Activated CD4-positive, alpha-beta T cell treated with anti-CD3 and anti-CD28 coated beads, Interleukin-2, amount 50 U/mL, for 16 hours (primary cell): Measurements from ENCODE around the gene EDDM3A.
A peak's percentile ranks its signal among the peaks of the same experiment; 100 is the strongest.
"Not testable (repeated sequence)": the region's sequence is repeated elsewhere in the genome, so short reads cannot be mapped to it uniquely, and the experiment has no call there.

Source experiments
- DNase-seq: peaks from one replicate; pipeline ENCODE4 v3.0.0-alpha.2; 2020

The EDDM3A gene

GRCh38 chr14:20733684-20734429, 11.8 kb upstream of the EDDM3A start:
- no peak for DNase-seq

- DNase-seq: no peak
These were observed 11.3 kb upstream of the EDDM3A start for GRCh38 chr14:20734430-20734806.

- not testable (repeated sequence) for DNase-seq
These were observed 7.4 kb upstream of the EDDM3A start for GRCh38 chr14:20738292-20738691.

GRCh38 chr14:20742132-20742531, 3.6 kb upstream of the EDDM3A start:
- DNase-seq: no peak

- DNase-seq: no peak
These were observed 2.1 kb upstream of the EDDM3A start for GRCh38 chr14:20743556-20743955.

GRCh38 chr14:20746566-20746965, 879 bp downstream of the EDDM3A start:
- no peak for DNase-seq

GRCh38 chr14:20748439-20748838, 2.8 kb downstream of the EDDM3A start:
- DNase-seq: no peak

GRCh38 chr14:20750194-20750593, 4.5 kb downstream of the EDDM3A start:
- DNase-seq: peak; percentile 37

GRCh38 chr14:20751963-20752562, 6.4 kb downstream of the EDDM3A start:
- no peak for DNase-seq

GRCh38 chr14:20754308-20754707, 8.6 kb downstream of the EDDM3A start:
- no peak for DNase-seq

GRCh38 chr14:20755037-20755436, 9.3 kb downstream of the EDDM3A start:
- DNase-seq: no peak

- peak; percentile 20 for DNase-seq
These were observed 12.3 kb downstream of the EDDM3A start for GRCh38 chr14:20757965-20758364.

- DNase-seq: not testable (repeated sequence)
These were observed 13.8 kb downstream of the EDDM3A start for GRCh38 chr14:20759465-20759864.

GRCh38 chr14:20760950-20761349, 15.3 kb downstream of the EDDM3A start:
- no peak for DNase-seq

GRCh38 chr14:20768593-20768892, 22.9 kb downstream of the EDDM3A start:
- no peak for DNase-seq

- DNase-seq: no peak
These were observed 23.7 kb downstream of the EDDM3A start for GRCh38 chr14:20769421-20769820.

GRCh38 chr14:20772650-20773049, 27.0 kb downstream of the EDDM3A start:
- no peak for DNase-seq

- DNase-seq: no peak
These were observed 28.7 kb downstream of the EDDM3A start for GRCh38 chr14:20774258-20774824.

GRCh38 chr14:20775043-20775442, 29.4 kb downstream of the EDDM3A start:
- DNase-seq: no peak

GRCh38 chr14:20775901-20776300, 30.2 kb downstream of the EDDM3A start:
- no peak for DNase-seq

GRCh38 chr14:20781803-20782202, 36.1 kb downstream of the EDDM3A start:
- peak; percentile 27 for DNase-seq

- peak; percentile 58 for DNase-seq
These were observed 36.7 kb downstream of the EDDM3A start for GRCh38 chr14:20782280-20782890.

- no peak for DNase-seq
These were observed 41.3 kb downstream of the EDDM3A start for GRCh38 chr14:20787025-20787424.

GRCh38 chr14:20789230-20789813, 43.6 kb downstream of the EDDM3A start:
- no peak for DNase-seq
